Stimulated activated CD4-positive, alpha-beta T cell treated with anti-CD3 and anti-CD28 coated beads, Interleukin-15, amount 100 ng/mL, for 24 hours (primary cell): ENCODE results near the gene GGTA1.
"Not testable (repeated sequence)": the region's sequence is repeated elsewhere in the genome, so short reads cannot be mapped to it uniquely, and the experiment has no call there.

Experiments
- DNase-seq: peaks from one replicate; pipeline ENCODE4 v3.0.0-alpha.2; 2020

GGTA1 gene

GRCh38 chr9:121455527-121456239 is 44.0 kb downstream of the GGTA1 start:
- DNase-seq, result peak; percentile 37

- no peak for DNase-seq
These were observed 44.7 kb downstream of the GGTA1 start for GRCh38 chr9:121454972-121455371.

- DNase-seq, result no peak
These were observed 46.3 kb downstream of the GGTA1 start for GRCh38 chr9:121453232-121453892.

- DNase-seq, result no peak
These were observed 47.6 kb downstream of the GGTA1 start for GRCh38 chr9:121452085-121452484.

DNA sequence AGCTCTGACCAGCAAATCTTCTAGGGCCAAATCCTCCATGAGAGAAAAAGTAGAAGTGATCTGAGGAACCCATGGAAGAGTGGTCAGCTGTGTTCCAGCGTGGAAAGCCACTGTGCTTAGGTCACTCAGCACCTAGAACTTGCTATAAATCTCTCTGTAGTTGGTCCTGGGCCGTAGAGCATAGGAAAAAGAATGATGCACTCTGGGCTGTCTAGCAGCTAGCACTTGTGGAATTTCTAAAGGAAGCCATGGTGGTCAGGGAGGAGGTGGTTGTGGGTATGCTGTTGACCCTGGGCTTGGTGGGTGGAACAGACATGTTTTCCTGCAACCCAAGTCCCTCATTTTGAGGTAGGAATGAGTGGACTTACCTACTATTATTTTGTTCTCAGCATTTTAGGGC is 48.1 kb downstream of the GGTA1 start:
- no peak for DNase-seq

DNA sequence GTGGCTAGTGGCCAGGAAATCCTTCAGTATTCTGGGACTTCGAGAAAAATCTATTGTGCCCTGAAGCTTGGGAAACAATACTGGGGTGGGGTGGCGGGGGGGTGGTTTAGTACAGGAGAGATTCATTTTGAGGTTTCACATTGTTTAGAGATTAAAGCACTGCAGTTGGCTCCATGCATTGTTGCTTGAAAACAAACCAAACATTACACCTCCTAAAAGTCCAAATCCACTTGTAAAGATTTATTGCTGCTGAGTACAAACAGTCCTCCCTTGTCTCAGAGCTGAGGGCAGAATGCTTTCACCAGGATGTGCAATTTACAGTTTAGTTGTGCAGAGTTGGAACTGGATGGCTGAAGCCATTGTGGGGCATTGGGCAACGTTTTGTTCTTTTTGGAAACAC is 49.4 kb downstream of the GGTA1 start:
- no peak for DNase-seq

- no peak for DNase-seq
These were observed 49.9 kb downstream of the GGTA1 start for GRCh38 chr9:121449786-121450185.

- DNase-seq, result no peak
These were observed 52.3 kb downstream of the GGTA1 start for GRCh38 chr9:121447321-121447834.

- no peak for DNase-seq
These were observed 53.7 kb downstream of the GGTA1 start for GRCh38 chr9:121445986-121446385.

DNA sequence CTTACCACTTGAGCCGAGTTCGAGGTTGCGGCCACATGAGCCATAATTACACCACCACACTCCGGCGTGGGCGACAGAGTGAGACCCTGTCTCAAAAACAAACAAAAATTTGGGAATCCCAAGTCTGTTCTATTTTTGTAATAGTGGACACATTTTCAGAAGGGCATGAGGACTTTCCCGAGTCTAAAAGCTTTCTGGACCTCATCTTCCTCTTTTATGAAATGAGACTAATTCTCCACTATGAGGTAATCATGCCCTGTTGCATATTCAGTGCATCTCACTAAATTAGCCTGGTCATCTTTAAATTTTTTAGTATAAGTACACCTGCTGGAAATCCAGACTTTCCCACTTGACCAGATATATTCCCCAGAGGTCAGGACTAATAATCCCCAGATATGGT is 55.7 kb downstream of the GGTA1 start:
- no peak for DNase-seq

DNA sequence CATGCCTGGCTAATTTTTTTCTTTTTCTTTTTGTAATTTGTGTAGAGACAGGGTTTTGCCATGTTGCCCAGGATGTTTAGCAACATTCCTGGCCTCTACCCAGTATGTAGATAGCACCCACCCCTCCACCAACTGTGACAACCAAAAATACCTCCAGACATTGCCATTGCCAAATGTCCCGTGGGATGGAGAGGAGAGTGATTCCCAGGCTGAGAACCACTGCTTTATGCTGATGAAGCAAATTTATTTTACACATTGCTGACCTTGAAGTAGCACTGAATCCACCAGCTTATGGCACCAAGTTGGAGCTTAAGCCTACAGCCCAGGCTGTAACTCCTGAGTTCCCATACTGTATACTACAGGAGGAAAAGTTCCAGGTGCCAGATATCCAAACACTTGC is 58.5 kb downstream of the GGTA1 start:
- DNase-seq, result no peak

DNA sequence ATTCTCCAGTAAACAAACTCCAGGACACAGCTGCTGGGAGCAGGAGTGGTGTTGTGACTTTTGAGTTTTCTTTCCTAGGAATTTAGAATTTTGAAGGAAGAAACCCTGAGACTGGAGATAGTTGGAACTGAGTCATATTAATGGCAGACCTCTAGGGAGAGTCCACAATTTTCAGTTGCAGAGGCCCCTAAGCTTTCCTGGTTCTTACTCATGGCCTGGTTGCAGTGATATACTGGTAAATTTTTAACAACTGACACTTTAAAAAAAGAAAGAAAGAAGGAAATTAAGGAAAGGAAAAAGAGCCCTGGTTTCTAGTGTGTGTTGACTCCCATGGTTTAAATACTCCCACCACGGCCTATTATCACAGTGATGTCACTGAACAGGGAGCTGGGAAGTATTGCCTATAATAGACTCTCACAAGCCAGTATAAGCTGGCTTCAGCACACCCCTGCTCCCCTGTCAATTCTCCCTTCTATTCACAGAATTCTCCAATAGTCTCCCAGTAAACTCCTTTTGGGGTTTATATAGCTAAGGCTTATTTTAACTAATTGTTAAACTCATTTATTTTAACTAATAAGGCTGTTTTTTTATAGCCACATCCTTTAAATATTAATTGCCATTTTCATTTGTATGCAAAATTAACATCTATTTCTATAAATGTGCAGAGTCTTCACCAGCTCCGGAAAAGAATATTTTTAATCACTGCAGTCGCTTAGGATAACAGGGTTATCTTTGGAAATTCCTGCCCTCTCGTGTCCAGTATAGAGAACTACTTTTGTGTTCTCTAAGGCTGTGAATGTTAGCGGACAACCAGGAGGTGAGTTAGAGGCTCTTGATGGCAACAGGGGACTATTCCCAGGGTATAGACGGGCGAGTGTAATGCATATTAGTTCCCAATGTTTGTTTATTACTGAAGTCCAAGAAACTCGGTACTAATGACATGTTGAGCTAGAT is 59.7 kb downstream of the GGTA1 start:
- no peak for DNase-seq

DNA sequence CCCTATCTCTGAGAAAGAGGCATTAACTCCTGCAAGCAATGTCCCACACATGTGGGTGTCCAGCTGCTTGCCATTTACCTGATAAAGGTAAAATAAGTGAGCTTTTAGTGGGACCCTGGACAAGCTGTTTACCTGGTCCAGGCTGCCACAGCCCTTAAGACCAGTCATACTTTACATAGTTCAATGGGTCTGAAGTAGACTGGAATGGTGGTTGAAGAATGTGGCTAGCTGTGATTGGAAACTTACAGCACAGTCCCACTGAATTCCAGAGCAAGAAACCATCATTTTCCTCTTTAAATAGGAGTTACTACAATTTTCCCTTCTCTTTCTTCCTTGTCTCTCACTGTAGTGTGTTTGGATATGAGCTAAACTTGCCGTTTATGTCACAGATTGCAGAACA is 60.6 kb downstream of the GGTA1 start:
- no peak for DNase-seq

GRCh38 chr9:121437891-121438290 is 61.8 kb downstream of the GGTA1 start:
- no peak for DNase-seq

DNA sequence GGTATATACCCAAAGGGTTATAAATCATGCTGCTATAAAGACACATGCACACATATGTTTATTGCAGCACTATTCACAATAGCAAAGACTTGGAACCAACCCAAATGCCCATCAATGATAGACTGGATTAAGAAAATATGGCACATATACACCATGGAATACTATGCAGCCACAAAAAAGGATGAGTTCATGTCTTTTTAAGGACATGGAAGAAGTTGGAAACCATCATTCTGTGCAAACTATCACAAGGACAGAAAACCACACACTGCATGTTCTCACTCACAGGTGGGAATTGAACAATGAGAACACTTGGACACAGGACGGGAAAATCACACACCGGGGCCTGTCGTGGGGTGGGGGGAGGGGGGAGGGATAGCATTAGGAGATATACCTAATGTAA is 62.6 kb downstream of the GGTA1 start:
- DNase-seq, result not testable (repeated sequence)

DNA sequence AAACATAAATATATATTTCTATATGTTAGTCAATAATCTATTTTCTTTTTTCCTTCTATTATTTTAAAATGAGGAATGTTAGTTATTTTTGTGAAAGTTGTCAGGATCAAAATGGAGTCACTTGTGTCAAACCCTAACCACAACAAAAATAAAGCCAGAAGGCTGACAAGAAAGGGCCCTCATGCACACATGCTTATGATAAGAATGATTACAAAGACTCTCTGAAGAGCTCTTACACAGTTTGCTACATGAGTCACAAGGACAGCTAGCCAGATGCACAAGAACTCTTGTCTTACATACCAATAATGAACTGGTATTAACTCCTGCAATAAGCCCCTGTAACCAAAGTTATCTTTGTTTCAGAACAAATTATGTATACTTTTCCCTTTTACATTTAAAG is 64.7 kb downstream of the GGTA1 start:
- DNase-seq, result no peak

- no peak for DNase-seq
These were observed 71.7 kb downstream of the GGTA1 start for GRCh38 chr9:121427899-121428298.

- DNase-seq, result no peak
These were observed 75.6 kb downstream of the GGTA1 start for GRCh38 chr9:121424024-121424432.

DNA sequence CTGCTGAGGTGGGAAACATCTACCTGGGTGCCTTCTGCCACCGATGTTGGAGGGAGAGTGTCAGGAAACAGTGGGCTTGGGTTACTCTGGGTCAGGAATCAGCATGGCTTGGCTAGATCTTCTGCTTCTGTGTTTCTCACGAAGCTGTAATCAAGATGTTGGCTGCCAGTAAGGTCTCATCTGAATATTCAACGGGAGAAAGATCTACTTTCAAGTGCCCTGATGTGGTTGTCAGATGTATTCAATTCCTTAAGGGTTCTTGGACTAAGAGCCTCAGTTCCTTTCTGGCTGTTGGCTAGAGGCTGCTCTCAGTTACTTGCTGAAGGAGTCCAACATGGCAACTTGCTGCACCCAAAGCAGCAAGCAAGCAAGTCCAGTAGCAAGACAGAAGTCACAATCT is 87.7 kb downstream of the GGTA1 start:
- DNase-seq, result no peak

GRCh38 chr9:121405899-121406298 is 93.7 kb downstream of the GGTA1 start:
- no peak for DNase-seq
